HEK293 (cell line): ENCODE data around the gene FLRT1.

Experiments used
- CTCF ChIA-PET: fragments of 350-600 bp; formaldehyde crosslinking; extraction: SDS; loops from one replicate; lab custom pipeline; 2021; ENCODE audit warnings: antibody characterized with exemption; lab: Yijun Ruan, JAX
- POLR2A ChIA-PET: fragments of 300-600 bp; formaldehyde crosslinking; extraction: SDS; loops from one replicate; lab custom pipeline; 2020; ENCODE audit warnings: antibody characterized with exemption, inconsistent platforms; lab: Yijun Ruan, JAX
- H3K27ac ChIP-seq: fragments of 200-500 bp; sonication (Bioruptor generic); 2 replicates; pipeline ENCODE4 v1.5.1; 2014; ENCODE audit warnings: low read depth, low read length, control low read depth, inconsistent platforms; ENCODE audit errors: extremely low read depth
- H3K36me3 ChIP-seq, 2 experiments: fragments of 200-500 bp in 1 of 2; sonication (Bioruptor generic) in 1 of 2; 1 replicate in 1 of 2; 2 replicates in 1 of 2; pipeline ENCODE4 v1.5.1; 2014 to 2017; ENCODE audit warnings: inconsistent platforms in 2 of 2, low read length in 2 of 2; ENCODE audit not compliant: control insufficient read depth in 2 of 2, insufficient read depth in 1 of 2
- H3K4me1 ChIP-seq: fragments of 200-500 bp; sonication (Bioruptor generic); 2 replicates; pipeline ENCODE4 v1.5.1; 2014; ENCODE audit warnings: mild to moderate bottlenecking, low read length, inconsistent platforms; ENCODE audit not compliant: control insufficient read depth, insufficient read depth
- H3K4me3 ChIP-seq: 2 replicates; pipeline ENCODE4 v1.5.1; 2011; ENCODE audit warnings: low read depth, mild to moderate bottlenecking, control low read depth, low read length, moderate library complexity
- H3K9me3 ChIP-seq: fragments of 200-500 bp; sonication (Bioruptor generic); 2 replicates; pipeline ENCODE4 v1.5.1; 2014; ENCODE audit warnings: low read depth, low read length, inconsistent platforms; ENCODE audit not compliant: control insufficient read depth, insufficient read depth
- EGR2 ChIP-seq: fragments of 450-650 bp; formaldehyde crosslinking; IDR thresholded peaks from 2 replicates; pipeline ENCODE4 v1.5.1; 2016; ENCODE audit warnings: low read depth, missing biosample characterization, missing genetic modification characterization
- GLIS1 ChIP-seq: fragments of 450-650 bp; formaldehyde crosslinking; IDR thresholded peaks from 2 replicates; pipeline ENCODE4 v1.5.1; 2016; ENCODE audit warnings: missing biosample characterization, missing genetic modification characterization
- GLIS2 ChIP-seq: fragments of 450-650 bp; formaldehyde crosslinking; IDR thresholded peaks from 2 replicates; pipeline ENCODE4 v1.5.1; 2016; ENCODE audit warnings: missing biosample characterization, missing genetic modification characterization
- HIC1 ChIP-seq: fragments of 450-650 bp; formaldehyde crosslinking; IDR thresholded peaks from 2 replicates; pipeline ENCODE4 v1.5.1; 2016; ENCODE audit warnings: missing biosample characterization, missing genetic modification characterization
- PRDM2 ChIP-seq: fragments of 450-650 bp; formaldehyde crosslinking; IDR thresholded peaks from 2 replicates; pipeline ENCODE4 v1.5.1; 2016; ENCODE audit warnings: missing biosample characterization, missing genetic modification characterization, borderline replicate concordance
- SCRT2 ChIP-seq: fragments of 450-650 bp; formaldehyde crosslinking; IDR thresholded peaks from 2 replicates; pipeline ENCODE4 v1.5.1; 2016; ENCODE audit warnings: missing biosample characterization, missing genetic modification characterization
- ZFP69B ChIP-seq: fragments of 450-650 bp; formaldehyde crosslinking; IDR thresholded peaks from 2 replicates; pipeline ENCODE4 v1.5.1; 2016; ENCODE audit warnings: missing biosample characterization, missing genetic modification characterization
- ZIC2 ChIP-seq: fragments of 450-650 bp; formaldehyde crosslinking; IDR thresholded peaks from 2 replicates; pipeline ENCODE4 v1.5.1; 2016; ENCODE audit warnings: missing biosample characterization, missing genetic modification characterization
- ZNF138 ChIP-seq: fragments of 450-650 bp; formaldehyde crosslinking; IDR thresholded peaks from 2 replicates; pipeline ENCODE4 v1.5.1; 2016; ENCODE audit warnings: missing biosample characterization, missing genetic modification characterization, borderline replicate concordance
- ZNF248 ChIP-seq: fragments of 450-650 bp; formaldehyde crosslinking; IDR thresholded peaks from 2 replicates; pipeline ENCODE4 v1.5.1; 2017; ENCODE audit warnings: missing biosample characterization, missing genetic modification characterization
- ZNF341 ChIP-seq: fragments of 450-650 bp; formaldehyde crosslinking; IDR thresholded peaks from 2 replicates; pipeline ENCODE4; 2016; ENCODE audit warnings: low read depth, missing biosample characterization, missing genetic modification characterization
- ZNF37A ChIP-seq: fragments of 450-650 bp; IDR thresholded peaks from 2 replicates; pipeline ENCODE4 v1.5.1; 2018; ENCODE audit warnings: missing biosample characterization, missing genetic modification characterization
- ZNF501 ChIP-seq: fragments of 450-650 bp; formaldehyde crosslinking; IDR thresholded peaks from 2 replicates; pipeline ENCODE4 v1.5.1; 2016; ENCODE audit warnings: missing biosample characterization, missing genetic modification characterization
- ZNF513 ChIP-seq: fragments of 450-650 bp; IDR thresholded peaks from 2 replicates; pipeline ENCODE4 v1.5.1; 2018; ENCODE audit warnings: missing biosample characterization, missing genetic modification characterization
- ZNF626 ChIP-seq: fragments of 450-650 bp; sonication (Bioruptor Pico); formaldehyde crosslinking; IDR thresholded peaks from 2 replicates; pipeline ENCODE4 v1.5.1; 2018; ENCODE audit warnings: missing biosample characterization, missing genetic modification characterization, inconsistent platforms
- ZNF658 ChIP-seq: fragments of 450-650 bp; formaldehyde crosslinking; IDR thresholded peaks from 2 replicates; pipeline ENCODE4; 2016; ENCODE audit warnings: missing biosample characterization, missing genetic modification characterization
- ZNF701 ChIP-seq: fragments of 450-650 bp; formaldehyde crosslinking; IDR thresholded peaks from 2 replicates; pipeline ENCODE4 v1.5.1; 2016; ENCODE audit warnings: missing biosample characterization, missing genetic modification characterization
- ZNF785 ChIP-seq: fragments of 450-650 bp; formaldehyde crosslinking; IDR thresholded peaks from 2 replicates; pipeline ENCODE4 v1.5.1; 2016; ENCODE audit warnings: missing biosample characterization, missing genetic modification characterization
- ZNF792 ChIP-seq: fragments of 450-650 bp; formaldehyde crosslinking; IDR thresholded peaks from 2 replicates; pipeline ENCODE4 v1.5.1; 2016; ENCODE audit warnings: missing biosample characterization, missing genetic modification characterization
- ZSCAN5A ChIP-seq: fragments of 450-650 bp; formaldehyde crosslinking; IDR thresholded peaks from 2 replicates; pipeline ENCODE4 v1.5.1; 2016; ENCODE audit warnings: missing biosample characterization, missing genetic modification characterization

Gene FLRT1

GRCh38 chr11:64020976-64021756 is 14.6 kb upstream of the FLRT1 start:
- H3K9me3 ChIP-seq = no peaks in the 10 kb centered on the region
- H3K4me1 ChIP-seq = no peaks in the 10 kb centered on the region
- H3K27ac ChIP-seq = no peak overlapping the region
- POLR2A ChIA-PET = interaction anchor here (0.6 kb wide), 1 partner anchor 61 kb away, joined by 3 read pairs; no protein-coding TSS in a partner anchor
- TF ChIP-seq GLIS2 (tag by site-specific recombination) (peak; percentile 28; the same call in 1 of the 2 replicates), ZNF341 (tag by site-specific recombination) (peak; percentile 17; the same call in 1 of the 2 replicates), ZNF785 (tag by site-specific recombination) (no peak), GLIS1 (tag by site-specific recombination) (peak; percentile 64), ZIC2 (tag by site-specific recombination) (peak; percentile 83), ZNF701 (tag by site-specific recombination) (no peak)
- CTCF ChIA-PET = no interaction called here
- H3K4me3 ChIP-seq = no peak overlapping the region
- H3K36me3 ChIP-seq = no peaks in the 10 kb centered on the region

GRCh38 chr11:64021757-64022093 is 14.0 kb upstream of the FLRT1 start:
- H3K4me1 ChIP-seq = no peaks in the 10 kb centered on the region
- CTCF ChIA-PET = no interaction called here

More at GRCh38 chr11:64021757-64022093, 14.0 kb upstream of the FLRT1 start:
- no peak overlapping the region for H3K4me3 ChIP-seq
- TF ChIP-seq ZNF138 (tag by site-specific recombination) = no peak
- TF ChIP-seq ZNF513 (tag by site-specific recombination) = no peak
- TF ChIP-seq HIC1 (tag by site-specific recombination) = no peak
- TF ChIP-seq ZNF658 (tag by site-specific recombination) = no peak
- no peak for TF ChIP-seq SCRT2 (tag by site-specific recombination)
- TF ChIP-seq ZNF37A = no peak
- no peak for TF ChIP-seq ZNF626 (tag by site-specific recombination)
- no peak for TF ChIP-seq EGR2 (tag by site-specific recombination)
- no peak for TF ChIP-seq ZNF248 (tag by site-specific recombination)
- no peak for TF ChIP-seq ZFP69B (tag by site-specific recombination)
- TF ChIP-seq ZNF792 (tag by site-specific recombination) = no peak
- TF ChIP-seq ZSCAN5A (tag by site-specific recombination) = no peak
- no peak for TF ChIP-seq PRDM2 (tag by site-specific recombination)
- TF ChIP-seq ZNF501 (tag by site-specific recombination) = no peak
- TF ChIP-seq GLIS2 (tag by site-specific recombination) = no peak
- H3K36me3 ChIP-seq = no peaks in the 10 kb centered on the region
- no peak overlapping the region for H3K27ac ChIP-seq
- POLR2A ChIA-PET = no interaction called here
- H3K9me3 ChIP-seq = no peaks in the 10 kb centered on the region
